ENCODE measurements around the gene LDLRAD2.

The LDLRAD2 gene

DNA sequence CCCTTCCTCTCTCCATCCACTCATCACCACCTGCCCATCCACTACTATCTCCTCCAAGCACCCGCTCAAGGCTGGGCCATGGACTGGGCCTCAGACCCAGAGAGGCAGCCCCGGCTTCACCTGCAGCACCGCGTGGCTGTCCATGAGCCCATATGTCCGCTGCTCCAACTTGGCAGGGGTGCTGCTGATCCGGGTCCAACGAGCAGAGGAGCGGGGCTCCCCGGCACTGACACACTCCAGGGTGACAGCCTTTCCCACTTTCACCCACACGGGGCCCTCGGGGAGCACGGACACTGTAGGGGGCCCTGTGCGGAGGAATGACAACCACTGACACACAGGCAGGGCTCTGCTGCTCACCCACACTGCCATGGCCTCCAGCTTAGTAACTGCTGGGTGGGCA lies 28.9 kb downstream of the LDLRAD2 start:
- no peak overlapping the region for H3K27ac Mint-ChIP-seq
- no peaks in the 10 kb centered on the region for H3K9me3 Mint-ChIP-seq
- no peaks in the 10 kb centered on the region for H3K36me3 Mint-ChIP-seq (ENCODE audit: low read depth)
- H3K4me1 Mint-ChIP-seq (ENCODE audit: low read depth): no peaks in the 10 kb centered on the region
- H3K4me3 Mint-ChIP-seq: no peak overlapping the region
- no peaks in the 10 kb centered on the region for H3K27me3 Mint-ChIP-seq

DNA sequence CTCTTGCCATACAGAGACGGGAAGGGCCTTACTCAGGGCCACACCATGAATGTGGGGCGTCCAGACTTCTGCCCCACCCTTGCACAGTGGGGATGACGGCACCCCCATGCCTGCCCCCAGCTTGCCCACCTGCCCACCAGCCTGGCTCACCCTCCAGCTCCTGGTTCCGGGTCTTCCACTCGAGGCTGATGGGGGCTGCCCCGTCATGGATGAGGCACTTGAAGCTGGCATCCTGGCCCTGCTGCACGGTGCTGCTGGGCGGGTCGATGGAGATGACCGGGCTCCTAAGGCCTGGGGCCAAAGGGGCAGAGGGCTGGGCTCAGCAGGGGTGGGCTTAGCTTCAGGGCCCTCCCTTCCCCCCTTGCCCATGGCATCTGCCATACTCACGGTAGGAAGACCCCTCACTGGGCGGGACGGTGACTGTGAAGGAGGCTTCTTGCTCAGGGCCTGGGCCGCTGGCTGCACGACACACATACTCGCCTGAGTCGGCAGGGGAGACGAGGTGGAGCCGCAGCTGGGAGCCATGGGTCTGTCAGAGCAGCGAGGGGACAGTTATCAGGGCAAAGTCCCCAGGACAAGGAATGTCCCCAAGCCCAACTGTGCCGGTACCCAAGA lies 29.9 kb downstream of the LDLRAD2 start:
- Mint-ChIP-seq H3K4me1 (ENCODE audit: low read depth) (no peaks in the 10 kb centered on the region), H3K27ac (no peak overlapping the region), H3K9me3 (no peaks in the 10 kb centered on the region), H3K27me3 (no peaks in the 10 kb centered on the region), H3K36me3 (ENCODE audit: low read depth) (no peaks in the 10 kb centered on the region), H3K4me3 (no peak overlapping the region)

DNA sequence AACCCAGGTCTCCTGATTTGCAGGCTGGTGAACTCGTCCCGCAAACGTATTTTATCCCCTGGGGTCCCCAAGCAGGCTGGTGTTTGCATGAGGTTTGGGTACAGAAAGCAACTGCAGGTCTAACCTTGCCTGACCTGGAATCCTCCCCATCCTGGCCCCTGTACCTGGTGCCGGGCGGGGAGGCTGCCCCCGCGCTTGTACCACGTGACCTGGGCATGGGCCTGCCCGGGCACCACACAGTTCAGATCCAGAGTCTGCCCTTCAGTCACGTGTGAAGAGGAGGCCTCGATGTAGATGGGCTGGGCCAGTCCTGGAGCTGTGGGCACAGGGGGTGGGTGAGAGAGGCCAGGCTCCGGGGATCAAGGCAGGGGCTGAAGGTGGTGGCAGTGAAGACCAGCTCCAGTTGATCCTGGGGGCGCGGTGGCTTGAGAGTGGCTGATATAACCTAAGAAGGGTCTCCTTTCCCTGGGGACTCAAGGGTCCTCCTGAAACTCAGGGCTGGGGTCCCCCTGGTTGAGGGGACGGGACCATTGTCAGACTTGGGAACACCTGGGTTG lies 30.6 kb downstream of the LDLRAD2 start:
- Mint-ChIP-seq H3K27ac (no peak overlapping the region), H3K4me1 (ENCODE audit: low read depth) (no peaks in the 10 kb centered on the region), H3K27me3 (no peaks in the 10 kb centered on the region), H3K9me3 (no peaks in the 10 kb centered on the region), H3K4me3 (no peak overlapping the region), H3K36me3 (ENCODE audit: low read depth) (no peaks in the 10 kb centered on the region)

DNA sequence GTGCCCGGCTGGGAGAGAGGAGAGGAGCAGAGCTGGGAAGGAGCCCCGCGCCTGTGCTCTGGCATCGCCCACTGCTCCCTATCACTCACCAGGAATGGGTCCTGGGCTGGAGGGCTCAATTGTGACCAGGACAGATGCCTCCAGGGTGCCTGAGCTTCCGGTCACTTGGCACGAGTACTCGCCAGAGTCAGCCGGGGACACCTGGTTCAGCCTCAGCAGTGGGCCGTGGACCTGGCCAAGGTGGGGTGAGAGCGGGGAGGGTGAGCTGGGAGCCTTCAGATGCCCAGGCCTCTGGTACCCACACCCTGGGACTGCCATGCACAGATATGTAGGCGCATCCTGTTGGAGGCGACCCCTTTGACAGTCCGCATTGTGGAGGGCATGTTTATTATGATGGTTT lies 31.1 kb downstream of the LDLRAD2 start:
- Mint-ChIP-seq H3K36me3 (ENCODE audit: low read depth) (no peaks in the 10 kb centered on the region), H3K9me3 (no peaks in the 10 kb centered on the region), H3K4me1 (ENCODE audit: low read depth) (no peaks in the 10 kb centered on the region), H3K27ac (no peak overlapping the region), H3K4me3 (no peak overlapping the region), H3K27me3 (no peaks in the 10 kb centered on the region)

DNA sequence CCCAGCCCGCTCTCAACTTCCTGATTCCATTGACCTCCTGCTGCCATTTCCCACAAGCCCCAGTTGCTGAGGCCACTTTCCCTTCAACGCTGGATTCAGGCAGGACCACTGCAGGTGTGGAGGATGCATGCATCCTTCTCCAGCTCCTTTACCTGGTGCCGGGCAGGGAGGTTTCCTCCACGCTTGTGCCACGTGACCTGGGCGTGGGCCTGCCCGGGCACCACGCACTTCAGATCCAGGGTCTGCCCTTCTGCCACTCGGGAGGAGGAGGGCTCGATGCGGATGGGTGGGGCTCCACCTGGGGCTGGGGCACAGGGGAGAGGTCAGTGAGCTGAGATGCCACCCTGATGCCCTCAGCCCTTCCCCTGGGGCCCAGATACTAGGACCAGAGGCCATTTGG lies 31.9 kb downstream of the LDLRAD2 start:
- no peaks in the 10 kb centered on the region for H3K9me3 Mint-ChIP-seq
- H3K36me3 Mint-ChIP-seq (ENCODE audit: low read depth): no peaks in the 10 kb centered on the region
- H3K4me1 Mint-ChIP-seq (ENCODE audit: low read depth): no peaks in the 10 kb centered on the region
- no peak overlapping the region for H3K4me3 Mint-ChIP-seq
- no peaks in the 10 kb centered on the region for H3K27me3 Mint-ChIP-seq
- no peak overlapping the region for H3K27ac Mint-ChIP-seq

DNA sequence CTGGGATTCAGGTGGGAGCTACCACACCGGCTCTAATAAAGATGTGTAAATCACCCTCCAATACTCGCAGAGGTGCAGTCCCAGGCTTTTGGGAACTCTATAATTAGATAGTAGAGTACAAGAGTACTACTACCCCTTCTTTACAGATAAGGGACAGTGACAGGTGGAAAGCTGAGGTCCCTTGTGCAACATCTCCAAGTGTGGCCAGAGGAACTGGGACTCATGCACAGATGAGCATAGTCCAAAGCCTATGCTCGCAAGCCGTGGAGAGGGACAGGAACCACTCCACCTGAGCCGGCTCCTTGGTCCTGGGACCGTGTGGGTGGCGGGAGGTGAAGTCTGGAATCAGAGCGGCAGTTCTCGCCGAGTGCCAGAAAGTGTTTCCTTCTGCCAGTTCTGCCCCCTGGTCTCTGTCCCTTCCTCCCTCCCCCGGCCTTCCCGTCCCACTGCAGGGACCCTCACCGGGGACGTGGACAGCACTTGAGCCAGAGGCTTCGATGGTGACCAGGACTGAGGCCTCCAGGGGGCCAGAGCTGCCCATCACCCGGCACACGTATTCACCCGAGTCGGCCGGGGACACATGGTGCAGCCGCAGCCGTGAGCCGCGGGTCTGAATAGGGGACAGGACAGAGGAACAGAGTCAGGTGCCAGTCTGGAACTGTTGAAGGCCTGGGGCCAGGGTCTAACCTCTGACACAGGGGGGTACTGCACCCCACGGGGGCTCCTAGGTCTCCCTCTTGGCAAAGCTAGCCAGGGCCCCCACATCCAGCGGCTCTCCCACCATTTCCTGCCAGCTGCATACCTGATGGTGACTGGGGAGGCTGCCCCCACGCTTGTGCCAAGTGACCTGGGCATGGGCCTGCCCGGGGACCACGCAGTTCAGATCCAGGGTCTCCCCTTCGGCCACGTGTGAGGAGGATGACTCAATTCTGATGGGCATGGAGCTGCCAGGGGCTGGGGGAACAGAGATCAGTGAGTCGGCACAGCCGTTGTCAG lies 33.9 kb downstream of the LDLRAD2 start:
- H3K9me3 Mint-ChIP-seq: no peaks in the 10 kb centered on the region
- H3K27ac Mint-ChIP-seq: no peak overlapping the region
- no peak overlapping the region for H3K4me3 Mint-ChIP-seq
- H3K4me1 Mint-ChIP-seq (ENCODE audit: low read depth): no peaks in the 10 kb centered on the region
- no peaks in the 10 kb centered on the region for H3K36me3 Mint-ChIP-seq (ENCODE audit: low read depth)
- H3K27me3 Mint-ChIP-seq: no peaks in the 10 kb centered on the region

DNA sequence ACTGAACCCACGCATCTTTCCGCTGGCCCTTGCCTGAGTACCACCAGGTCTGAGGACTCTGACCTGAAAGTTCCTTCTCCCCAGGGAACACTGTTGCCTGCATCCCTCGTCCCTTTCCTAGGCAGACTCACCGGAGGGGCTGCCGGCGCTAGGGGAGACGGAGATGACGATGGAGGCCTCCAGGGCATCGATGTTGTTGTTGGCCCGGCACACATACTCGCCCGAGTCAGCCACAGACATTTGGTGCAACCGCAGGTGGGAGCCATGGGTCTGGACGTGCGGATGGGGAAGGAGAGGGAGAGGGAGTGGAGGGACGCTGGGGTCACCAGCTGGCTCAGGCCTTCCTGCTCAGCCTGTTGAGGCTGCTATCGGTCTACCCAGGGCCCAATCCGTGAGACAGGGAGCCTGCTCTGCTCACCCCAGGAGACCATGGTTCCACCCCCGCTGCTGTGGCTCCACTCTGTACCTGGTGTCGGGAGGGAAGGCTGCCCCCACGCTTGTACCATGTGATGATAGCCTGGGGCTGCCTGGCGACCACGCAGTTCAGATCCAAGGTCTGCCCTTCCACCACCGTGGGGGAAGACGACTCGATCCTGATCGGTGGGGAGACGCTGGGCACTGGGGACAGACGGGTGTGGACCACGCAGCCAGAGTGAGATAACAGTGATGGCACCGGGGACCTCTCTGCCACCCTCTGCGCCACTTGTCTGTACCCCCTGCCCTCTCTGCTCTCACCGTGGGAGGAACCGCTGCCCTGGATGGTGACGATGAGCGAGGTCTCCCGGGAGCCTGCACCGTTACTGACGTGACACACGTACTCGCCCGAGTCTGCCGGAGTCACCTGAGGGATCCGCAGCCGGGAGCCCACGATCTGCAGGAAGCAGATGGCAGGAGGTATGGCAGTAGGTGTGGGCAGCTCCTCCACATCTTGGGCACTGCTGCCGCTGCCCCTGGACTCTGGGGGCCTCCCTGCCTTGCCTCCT lies 35.4 kb downstream of the LDLRAD2 start:
- no peak overlapping the region for H3K4me3 Mint-ChIP-seq
- H3K4me1 Mint-ChIP-seq (ENCODE audit: low read depth): peaks cover 3% of the 10 kb centered on the region
- H3K9me3 Mint-ChIP-seq: no peaks in the 10 kb centered on the region

DNA sequence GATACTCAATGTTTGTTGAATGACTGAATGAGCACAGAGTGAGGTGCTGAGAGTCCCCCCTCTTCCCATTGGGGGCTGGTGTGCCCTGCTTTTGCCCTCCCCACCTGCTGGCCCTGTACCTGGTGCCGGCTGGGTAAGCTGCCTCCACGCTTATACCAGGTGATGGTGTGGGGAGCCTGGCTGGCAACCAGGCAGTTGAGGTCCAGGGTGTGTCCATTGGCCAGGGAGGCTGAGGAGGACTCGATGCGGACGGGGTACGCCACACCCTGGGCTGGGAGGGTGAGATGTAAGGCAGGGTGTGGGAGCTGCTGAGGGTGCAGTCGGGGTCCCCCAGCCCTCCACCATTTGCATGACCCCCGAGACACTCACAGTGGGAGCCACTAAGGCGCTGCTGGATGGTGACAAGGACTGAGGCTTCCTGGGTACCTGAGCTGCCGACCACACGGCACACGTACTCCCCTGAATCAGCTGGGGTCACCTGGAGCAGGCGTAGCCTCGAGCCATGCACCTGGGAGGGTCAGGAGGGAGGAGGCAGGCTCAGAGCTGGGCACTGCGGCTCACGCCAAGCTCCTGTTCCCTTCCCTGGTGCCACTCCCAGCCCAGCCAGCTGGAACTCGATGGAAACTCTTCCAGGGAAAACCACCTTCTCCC lies 36.6 kb downstream of the LDLRAD2 start:
- H3K27ac Mint-ChIP-seq: no peak overlapping the region
- H3K9me3 Mint-ChIP-seq: no peaks in the 10 kb centered on the region
- H3K4me3 Mint-ChIP-seq: no peak overlapping the region
- H3K27me3 Mint-ChIP-seq: no peaks in the 10 kb centered on the region
- H3K36me3 Mint-ChIP-seq (ENCODE audit: low read depth): no peaks in the 10 kb centered on the region
- peaks cover 3% of the 10 kb centered on the region for H3K4me1 Mint-ChIP-seq (ENCODE audit: low read depth)

More for the DNA sequence above, 35.4 kb downstream of the LDLRAD2 start:
- H3K27me3 Mint-ChIP-seq: no peaks in the 10 kb centered on the region
- no peaks in the 10 kb centered on the region for H3K36me3 Mint-ChIP-seq (ENCODE audit: low read depth)
- H3K27ac Mint-ChIP-seq: no peak overlapping the region

DNA sequence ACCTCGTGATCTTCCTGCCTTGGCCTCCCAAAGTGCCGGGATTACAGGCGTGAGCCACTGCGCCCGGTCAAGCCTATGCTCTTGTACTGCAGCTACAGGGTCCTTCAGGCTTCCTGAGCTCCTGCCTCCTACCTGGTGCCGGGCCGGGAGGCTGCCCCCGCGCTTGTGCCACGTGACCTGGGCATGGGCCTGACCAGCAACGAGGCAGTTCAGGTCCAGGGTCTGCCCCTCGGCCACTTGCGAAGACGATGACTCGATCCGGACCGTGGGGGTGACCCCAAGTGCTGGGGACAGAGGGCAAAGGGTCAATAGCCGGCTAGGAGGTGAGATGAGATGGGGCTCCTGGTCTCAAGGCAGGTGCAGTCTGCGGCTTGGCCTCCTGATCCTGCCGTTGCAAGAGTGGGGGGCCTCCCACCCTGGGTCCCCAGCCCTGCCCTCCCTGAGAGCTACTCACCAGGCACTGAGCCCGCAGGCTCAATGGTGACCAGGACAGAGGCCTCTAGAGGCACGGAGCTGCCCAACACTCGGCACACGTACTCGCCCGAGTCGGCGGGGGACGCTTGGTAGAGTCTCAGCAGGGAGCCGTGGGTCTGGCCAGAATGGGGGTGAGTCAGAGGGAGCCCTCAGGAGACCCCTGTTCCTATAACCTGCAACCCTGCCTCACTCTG lies 38.0 kb downstream of the LDLRAD2 start:
- no peaks in the 10 kb centered on the region for H3K27me3 Mint-ChIP-seq
- no peaks in the 10 kb centered on the region for H3K36me3 Mint-ChIP-seq (ENCODE audit: low read depth)
- H3K27ac Mint-ChIP-seq: no peak overlapping the region
- H3K9me3 Mint-ChIP-seq: no peaks in the 10 kb centered on the region
- peaks cover 3% of the 10 kb centered on the region for H3K4me1 Mint-ChIP-seq (ENCODE audit: low read depth)
- H3K4me3 Mint-ChIP-seq: no peak overlapping the region

DNA sequence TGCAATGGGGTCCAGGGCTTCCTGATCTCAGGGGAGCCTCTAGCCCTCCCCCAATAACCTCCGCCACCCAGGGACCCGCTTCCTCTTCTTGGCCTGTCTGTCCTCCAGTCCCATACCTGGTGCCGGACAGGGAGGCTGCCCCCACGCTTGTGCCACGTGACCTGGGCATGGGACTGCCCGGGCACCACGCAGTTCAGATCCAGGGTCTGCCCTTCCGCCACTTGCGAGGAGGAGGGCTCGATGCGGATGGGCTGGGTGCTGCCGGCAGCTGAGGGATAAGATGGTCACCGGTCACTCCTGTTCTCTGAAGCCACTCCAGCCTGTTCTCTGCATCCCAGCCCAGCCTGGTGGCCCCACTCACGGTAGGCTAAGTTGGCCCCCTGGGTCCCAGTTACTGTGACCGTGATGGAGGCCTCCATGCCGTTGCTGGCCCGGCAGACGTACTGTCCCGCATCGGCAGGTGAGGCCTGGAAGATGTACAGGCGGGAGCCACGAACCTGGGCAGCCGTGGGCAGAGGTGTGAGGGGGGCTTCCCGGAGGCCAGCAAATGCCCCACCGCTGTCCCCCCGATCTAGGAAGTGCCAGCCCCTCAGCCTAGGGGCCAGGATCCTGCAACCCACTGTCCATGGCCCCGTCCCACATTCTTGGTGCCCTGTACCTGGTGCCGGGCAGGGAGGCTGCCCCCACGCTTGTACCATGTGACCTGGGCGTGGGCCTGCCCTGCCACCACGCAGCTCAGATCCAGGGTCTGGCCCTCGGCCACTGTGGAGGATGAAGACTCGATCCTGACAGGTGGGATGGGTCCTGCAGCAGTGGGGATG lies 39.6 kb downstream of the LDLRAD2 start:
- Mint-ChIP-seq H3K4me1 (ENCODE audit: low read depth) (peaks cover 3% of the 10 kb centered on the region), H3K36me3 (ENCODE audit: low read depth) (no peaks in the 10 kb centered on the region), H3K27ac (no peak overlapping the region), H3K27me3 (no peaks in the 10 kb centered on the region), H3K9me3 (no peaks in the 10 kb centered on the region), H3K4me3 (no peak overlapping the region)

DNA sequence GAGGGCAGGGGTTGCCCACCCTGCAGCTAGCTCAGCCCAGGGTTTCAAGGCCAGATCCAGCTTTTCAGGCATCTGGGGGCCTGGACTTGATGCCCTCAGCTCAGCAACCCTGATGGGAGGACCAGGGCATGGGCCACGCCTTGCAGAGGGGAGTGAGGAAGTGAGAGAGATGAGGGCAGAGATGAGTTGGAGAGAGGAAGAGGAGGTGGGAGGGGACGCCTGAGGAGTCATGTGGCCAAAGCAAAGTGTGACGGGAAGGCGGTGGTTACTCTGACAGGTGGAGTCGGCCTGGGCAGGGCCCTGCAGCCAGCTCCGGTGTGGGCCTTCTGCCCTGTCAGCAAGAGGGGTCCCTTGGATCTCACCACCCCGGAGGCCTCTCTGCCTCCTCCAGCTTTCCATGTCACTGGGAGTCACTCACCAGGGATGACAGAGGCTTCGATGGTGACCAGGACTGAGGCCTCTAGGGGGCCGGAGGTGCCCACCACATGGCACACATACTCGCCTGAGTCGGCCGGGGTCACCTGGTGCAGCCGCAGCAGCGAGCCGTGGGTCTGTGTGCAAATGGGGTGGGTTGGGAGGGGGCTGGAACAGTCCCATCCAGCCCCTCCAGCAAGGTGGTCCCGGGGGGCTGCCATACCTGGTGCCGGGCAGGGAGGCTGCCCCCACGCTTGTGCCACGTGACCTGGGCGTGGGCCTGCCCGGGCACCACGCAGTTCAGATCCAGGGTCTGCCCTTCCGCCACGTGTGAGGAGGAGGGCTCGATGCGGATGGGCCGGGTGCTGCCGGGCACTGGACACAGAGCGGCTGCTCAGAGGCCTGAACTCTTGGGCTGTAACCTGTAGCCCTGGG lies 40.4 kb downstream of the LDLRAD2 start:
- H3K27ac Mint-ChIP-seq: no peak overlapping the region
- peaks cover 3% of the 10 kb centered on the region for H3K4me1 Mint-ChIP-seq (ENCODE audit: low read depth)
- no peaks in the 10 kb centered on the region for H3K9me3 Mint-ChIP-seq
- no peaks in the 10 kb centered on the region for H3K36me3 Mint-ChIP-seq (ENCODE audit: low read depth)
- no peaks in the 10 kb centered on the region for H3K27me3 Mint-ChIP-seq
- no peak overlapping the region for H3K4me3 Mint-ChIP-seq

DNA sequence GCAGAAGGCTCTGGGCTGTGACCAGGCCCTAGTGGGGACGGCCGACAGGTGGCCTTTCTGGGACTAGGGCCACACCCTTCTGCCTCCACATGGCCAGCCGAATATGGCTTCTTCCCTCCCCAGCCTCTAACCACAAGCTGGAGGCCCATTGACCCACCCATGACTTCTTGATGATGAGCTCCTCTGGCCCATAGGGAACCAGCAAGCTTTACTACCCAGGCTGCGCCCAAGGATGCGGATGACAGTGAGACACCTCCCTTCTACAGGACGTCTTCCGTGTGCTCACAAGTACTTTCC lies 41.0 kb downstream of the LDLRAD2 start:
- Mint-ChIP-seq H3K4me1 (ENCODE audit: low read depth) (peaks cover 3% of the 10 kb centered on the region), H3K4me3 (no peak overlapping the region), H3K36me3 (ENCODE audit: low read depth) (no peaks in the 10 kb centered on the region), H3K9me3 (no peaks in the 10 kb centered on the region), H3K27ac (no peak overlapping the region), H3K27me3 (no peaks in the 10 kb centered on the region)
